Tibial artery (tissue), 4 donors: ENCODE measurements around the gene GJC2.

Experiments
- DNase-seq, 2 donors: peaks; one replicate each; pipeline ENCODE4 v3.0.0-alpha.2; 2019
- H3K27ac ChIP-seq, 2 donors: fragments of 200-600 bp; sonication (generic) in 1 of 2; 1 replicate in 1 of 2; 2 replicates in 1 of 2; pipeline ENCODE4 v1.5.1; 2018 to 2019; ENCODE audit warnings: mild to moderate bottlenecking in 1 of 2
- H3K27me3 ChIP-seq, 2 donors: fragments of 200-600 bp; sonication (generic) in 1 of 2; one replicate each; pipeline versions ENCODE4 v1.5.1 to v1.6.0; 2016 to 2019
- H3K36me3 ChIP-seq, 3 donors: fragments of 200-600 bp; sonication (generic) in 2 of 3; one replicate each; pipeline ENCODE4 v1.5.1; 2016 to 2019; ENCODE audit warnings: mild to moderate bottlenecking in 2 of 3
- H3K4me1 ChIP-seq, 4 donors: fragments of 200-600 bp; sonication (generic) in 2 of 4; 1 replicate in 3 of 4; 2 replicates in 1 of 4; pipeline ENCODE4 v1.5.1; 2016 to 2019
- H3K4me3 ChIP-seq, 2 donors: fragments of 200-600 bp; sonication (generic) in 1 of 2; 1 replicate in 1 of 2; 2 replicates in 1 of 2; pipeline ENCODE4 v1.5.1; 2018 to 2019; ENCODE audit warnings: mild to moderate bottlenecking in 2 of 2
- H3K9me3 ChIP-seq, 3 donors: fragments of 200-600 bp; sonication (generic) in 1 of 3; one replicate each; pipeline ENCODE4 v1.5.1; 2016 to 2019
- CTCF ChIP-seq, 2 experiments: fragments of 200-600 bp in 1 of 2; fragments of 450-650 bp in 1 of 2; IDR thresholded peaks; one replicate each; pipeline ENCODE4 v1.5.1; 2017 to 2019; ENCODE audit warnings: antibody characterized with exemption in 2 of 2, mild to moderate bottlenecking in 1 of 2, moderate library complexity in 1 of 2
- intact Hi-C: fragments of 100-400 bp; cut with DNase I; formaldehyde crosslinking; loops from one replicate; pipeline ENCODE4 v1.15.0; 2023; ENCODE audit warnings: low total_unique reads

The GJC2 gene

GRCh38 chr1:228147151-228147693, 2.5 kb upstream of the GJC2 start:
- H3K4me3 ChIP-seq: no peak overlapping the region
- TF ChIP-seq CTCF (IDR thresholded peaks at IDR 0.05): no peak
- H3K27ac ChIP-seq: no peak overlapping the region
- H3K36me3 ChIP-seq: peaks cover 22 to 49% (median 37%) of the 10 kb centered on the region in 3 donors
- intact Hi-C loops: no loop called here
- H3K27me3 ChIP-seq: no peaks in the 10 kb centered on the region
- peak in 1 of 2 donors; percentile 64 for DNase-seq
- peaks cover 0 to 63% (median 39%) of the 10 kb centered on the region in 4 donors for H3K4me1 ChIP-seq
- no peaks in the 10 kb centered on the region for H3K9me3 ChIP-seq

GRCh38 chr1:228147768-228148167, 2.0 kb upstream of the GJC2 start:
- Histone ChIP-seq H3K27me3 (no peaks in the 10 kb centered on the region), H3K4me1 (peaks cover 0 to 58% (median 34%) of the 10 kb centered on the region in 4 donors), H3K36me3 (peaks cover 22 to 49% (median 37%) of the 10 kb centered on the region in 3 donors), H3K27ac (no peak overlapping the region), H3K9me3 (no peaks in the 10 kb centered on the region), H3K4me3 (no peak overlapping the region)
- TF ChIP-seq CTCF (IDR thresholded peaks at IDR 0.05): no peak
- intact Hi-C loops: no loop called here
- DNase-seq: no peak

DNA sequence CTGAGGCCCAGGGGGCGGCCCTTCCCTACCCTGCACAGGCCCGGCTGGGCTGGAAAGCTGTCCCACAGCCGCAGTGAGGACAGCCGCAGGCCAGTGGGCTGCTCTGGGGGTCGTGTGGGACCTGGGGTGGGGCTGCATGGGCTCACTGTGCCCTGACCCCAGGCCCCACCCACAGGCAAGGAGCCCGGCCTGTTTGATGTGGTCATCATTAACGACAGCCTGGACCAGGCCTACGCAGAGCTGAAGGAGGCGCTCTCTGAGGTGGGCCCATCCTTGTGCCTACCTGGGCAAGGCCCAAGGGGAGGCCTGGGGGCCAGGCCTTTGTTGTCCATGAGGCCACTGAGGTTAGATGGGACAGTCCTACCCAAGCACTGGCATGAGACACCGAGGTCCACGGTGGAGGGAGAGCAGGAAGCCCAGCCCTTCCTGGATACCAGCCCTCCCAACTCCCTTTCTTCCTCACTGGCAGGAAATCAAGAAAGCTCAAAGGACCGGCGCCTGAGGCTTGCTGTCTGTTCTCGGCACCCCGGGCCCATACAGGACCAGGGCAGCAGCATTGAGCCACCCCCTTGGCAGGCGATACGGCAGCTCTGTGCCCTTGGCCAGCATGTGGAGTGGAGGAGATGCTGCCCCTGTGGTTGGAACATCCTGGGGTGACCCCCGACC, 1.4 kb upstream of the GJC2 start:
- peak overlapping the region in 1 of 2 donors; percentile 69 for H3K27ac ChIP-seq
- TF ChIP-seq CTCF (IDR thresholded peaks at IDR 0.05): no peak
- no peak overlapping the region for H3K4me3 ChIP-seq
- peaks cover 22 to 49% (median 37%) of the 10 kb centered on the region in 3 donors for H3K36me3 ChIP-seq
- H3K27me3 ChIP-seq: no peaks in the 10 kb centered on the region
- peaks cover 0 to 52% (median 28%) of the 10 kb centered on the region in 4 donors for H3K4me1 ChIP-seq
- H3K9me3 ChIP-seq: no peaks in the 10 kb centered on the region
- peak in 1 of 2 donors; percentile 15 for DNase-seq
- intact Hi-C loops: no loop called here

DNA sequence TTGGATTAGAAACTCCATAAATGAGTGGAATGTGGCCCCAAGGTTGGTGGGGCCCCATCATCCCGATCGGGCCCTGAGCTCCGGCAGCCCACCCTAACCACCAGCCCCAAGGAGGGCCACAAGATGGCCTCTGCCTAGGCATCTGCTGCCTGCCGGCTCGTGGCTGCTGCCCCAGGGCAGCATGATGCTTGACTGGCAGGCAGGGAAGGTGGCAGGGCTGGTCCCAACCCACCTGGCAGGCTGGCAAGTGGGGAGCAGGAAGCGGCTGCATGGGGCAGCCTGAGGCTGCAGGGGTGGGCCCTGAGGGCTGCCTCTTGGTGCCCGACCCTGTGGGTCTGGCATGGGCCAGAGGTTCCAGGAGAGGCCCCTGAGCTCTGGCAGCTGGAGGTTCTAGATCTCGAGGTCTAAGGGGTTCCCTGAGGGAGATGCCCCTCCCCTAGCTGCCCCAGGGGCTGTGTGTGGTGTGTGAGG, 760 bp upstream of the GJC2 start:
- intact Hi-C loops: no loop called here
- peaks cover 0 to 46% (median 23%) of the 10 kb centered on the region in 4 donors for H3K4me1 ChIP-seq
- peaks cover 22 to 49% (median 37%) of the 10 kb centered on the region in 3 donors for H3K36me3 ChIP-seq
- H3K4me3 ChIP-seq: no peak overlapping the region
- no peaks in the 10 kb centered on the region for H3K9me3 ChIP-seq
- H3K27ac ChIP-seq: peak overlapping the region; percentile 54 to 69
- TF ChIP-seq CTCF (IDR thresholded peaks at IDR 0.05): no peak
- no peak for DNase-seq
- H3K27me3 ChIP-seq: no peaks in the 10 kb centered on the region

- Histone ChIP-seq H3K36me3 (peaks cover 22 to 49% (median 37%) of the 10 kb centered on the region in 3 donors), H3K27me3 (no peaks in the 10 kb centered on the region), H3K9me3 (no peaks in the 10 kb centered on the region), H3K4me1 (peaks cover 0 to 35% (median 18%) of the 10 kb centered on the region in 4 donors), H3K4me3 (peak overlapping the region in 1 of 2 donors; percentile 12), H3K27ac (peak overlapping the region; percentile 54 to 69)
- peak in 1 of 2 donors; percentile 67 for DNase-seq
- TF ChIP-seq CTCF (IDR thresholded peaks at IDR 0.05): no peak
- intact Hi-C loops: no loop called here
These were observed 360 bp downstream of the GJC2 start for GRCh38 chr1:228150120-228150460.
